Vagina (tissue), 2 donors: ENCODE measurements around the gene AP5B1. TPM values are rescaled to one million over a fixed set of nuclear protein-coding genes. Genes with fewer than 3 reads are reported as not detected.

Source experiments
- DNase-seq, 2 donors: peaks; one replicate each; pipeline ENCODE4 v3.0.0-alpha.2; 2017; ENCODE audit errors: extremely low spot score in 2 of 2
- H3K27ac ChIP-seq: fragments of 200-600 bp; sonication (generic); one replicate; pipeline ENCODE4 v1.5.1; 2019
- H3K27me3 ChIP-seq: fragments of 200-600 bp; sonication (generic); one replicate; pipeline ENCODE4 v1.5.1; 2019
- H3K36me3 ChIP-seq, 2 donors: fragments of 200-600 bp; sonication (generic); one replicate each; pipeline ENCODE4 v1.5.1; 2017 to 2019
- H3K4me1 ChIP-seq: fragments of 200-600 bp; sonication (generic); one replicate; pipeline ENCODE4 v1.5.1; 2019
- H3K4me3 ChIP-seq, 2 donors: fragments of 200-600 bp; sonication (generic); 1 replicate in 1 of 2; 2 replicates in 1 of 2; pipeline ENCODE4 v1.5.1; 2016 to 2019
- H3K9me3 ChIP-seq: fragments of 200-600 bp; sonication (generic); one replicate; pipeline ENCODE4 v1.5.1; 2019
- POLR2A ChIP-seq, 2 donors: fragments of 450-650 bp; IDR thresholded peaks; one replicate each; pipeline ENCODE4 v1.6.1; 2017; ENCODE audit warnings: antibody characterized with exemption in 2 of 2, mild to moderate bottlenecking in 2 of 2, moderate library complexity in 2 of 2
- POLR2AphosphoS5 ChIP-seq, 2 donors: sonication (generic); formaldehyde crosslinking; IDR thresholded peaks; one replicate each; pipeline ENCODE4 v1.9.0; 2017; ENCODE audit warnings: antibody characterized with exemption in 2 of 2, mild to moderate bottlenecking in 2 of 2, low read depth in 1 of 2; ENCODE audit not compliant: insufficient read depth in 1 of 2
- intact Hi-C: fragments of 100-400 bp; cut with DNase I; formaldehyde crosslinking; loops from one replicate; pipeline ENCODE4 v1.15.1; 2023
- total RNA-seq: library from RNA; depleted of rRNA; stranded (reverse); fragments of >200 nt; gene quantifications from one replicate; pipeline ENCODE4 v1.2.3, GENCODE V29; 2016
- TF ChIP-seq, protein P1 (sequence below), 3 experiments: fragments of 450-650 bp in 2 of 3; fragments of 200-600 bp in 1 of 3; sonication (generic) in 1 of 3; IDR thresholded peaks; one replicate each; pipeline ENCODE4 v1.5.1; 2017 to 2019; ENCODE audit warnings: antibody characterized with exemption in 3 of 3, mild to moderate bottlenecking in 2 of 3, moderate library complexity in 2 of 3

The AP5B1 gene
- total RNA-seq, 1 donor from 2014 or later, result 16.5 TPM

- no peaks in the 10 kb centered on the region for H3K27me3 ChIP-seq
- intact Hi-C loops, result no loop called here
- no peaks in the 10 kb centered on the region for H3K9me3 ChIP-seq
- no peak overlapping the region for H3K27ac ChIP-seq
- TF ChIP-seq POLR2AphosphoS5 (IDR thresholded peaks at IDR 0.05; ENCODE audit: insufficient read depth in 1 of 2, low read depth in 1 of 2) (no peak), POLR2A (IDR thresholded peaks at IDR 0.05) (no peak)
- TF ChIP-seq, protein P1, sequence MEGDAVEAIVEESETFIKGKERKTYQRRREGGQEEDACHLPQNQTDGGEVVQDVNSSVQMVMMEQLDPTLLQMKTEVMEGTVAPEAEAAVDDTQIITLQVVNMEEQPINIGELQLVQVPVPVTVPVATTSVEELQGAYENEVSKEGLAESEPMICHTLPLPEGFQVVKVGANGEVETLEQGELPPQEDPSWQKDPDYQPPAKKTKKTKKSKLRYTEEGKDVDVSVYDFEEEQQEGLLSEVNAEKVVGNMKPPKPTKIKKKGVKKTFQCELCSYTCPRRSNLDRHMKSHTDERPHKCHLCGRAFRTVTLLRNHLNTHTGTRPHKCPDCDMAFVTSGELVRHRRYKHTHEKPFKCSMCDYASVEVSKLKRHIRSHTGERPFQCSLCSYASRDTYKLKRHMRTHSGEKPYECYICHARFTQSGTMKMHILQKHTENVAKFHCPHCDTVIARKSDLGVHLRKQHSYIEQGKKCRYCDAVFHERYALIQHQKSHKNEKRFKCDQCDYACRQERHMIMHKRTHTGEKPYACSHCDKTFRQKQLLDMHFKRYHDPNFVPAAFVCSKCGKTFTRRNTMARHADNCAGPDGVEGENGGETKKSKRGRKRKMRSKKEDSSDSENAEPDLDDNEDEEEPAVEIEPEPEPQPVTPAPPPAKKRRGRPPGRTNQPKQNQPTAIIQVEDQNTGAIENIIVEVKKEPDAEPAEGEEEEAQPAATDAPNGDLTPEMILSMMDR (IDR thresholded peaks at IDR 0.05), result no peak
- DNase-seq, result no peak
- no peaks in the 10 kb centered on the region for H3K36me3 ChIP-seq
- H3K4me1 ChIP-seq, result peaks cover 21% of the 10 kb centered on the region
- no peak overlapping the region for H3K4me3 ChIP-seq
Observed at GRCh38 chr11:65794570-65795510, 14.1 kb upstream of the AP5B1 start.

DNA sequence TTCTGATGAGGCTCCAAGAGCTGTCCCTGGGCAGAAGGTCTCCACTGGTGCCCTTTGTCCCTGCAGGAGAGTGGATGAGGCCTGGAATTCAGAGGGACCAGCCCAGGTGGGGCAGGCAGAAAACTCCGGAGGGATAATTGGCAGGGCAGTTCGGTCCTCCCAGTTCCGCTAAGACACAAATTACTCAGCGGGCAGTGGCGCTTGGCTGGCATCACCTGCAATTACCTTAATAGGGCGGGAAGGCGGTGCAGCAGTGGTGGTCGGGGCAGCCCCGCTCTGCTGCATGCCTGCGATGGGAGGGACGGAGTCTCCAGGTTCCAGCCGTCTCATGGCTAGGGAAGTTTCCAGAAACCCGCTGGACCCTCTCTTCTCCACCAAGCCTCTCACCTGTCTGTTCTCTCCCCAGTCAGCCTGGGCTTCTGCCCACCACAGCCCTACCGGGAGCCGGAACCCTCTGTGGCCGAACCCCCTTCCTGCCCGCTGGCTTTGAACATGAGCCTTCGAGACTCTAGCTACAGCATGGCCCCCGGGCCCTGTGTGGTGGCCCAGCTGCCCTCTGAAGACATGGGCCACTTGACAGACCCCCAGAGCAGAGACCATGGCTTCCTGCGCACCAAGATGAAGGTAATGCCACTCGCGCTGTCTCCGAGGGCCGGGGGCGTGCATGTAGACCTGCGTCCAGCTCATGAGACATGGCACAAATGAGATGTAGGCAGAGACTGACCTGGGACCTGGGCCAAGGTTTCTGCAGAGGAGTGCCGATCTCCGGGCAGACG lies 13.0 kb upstream of the AP5B1 start:
- H3K27ac ChIP-seq, result no peak overlapping the region
- no peaks in the 10 kb centered on the region for H3K36me3 ChIP-seq
- H3K4me3 ChIP-seq, result no peak overlapping the region
- no peak for DNase-seq
- no peaks in the 10 kb centered on the region for H3K9me3 ChIP-seq
- peaks cover 21% of the 10 kb centered on the region for H3K4me1 ChIP-seq
- intact Hi-C loops, result no loop called here
- no peaks in the 10 kb centered on the region for H3K27me3 ChIP-seq
- TF ChIP-seq, protein P1 (IDR thresholded peaks at IDR 0.05), result no peak
- TF ChIP-seq POLR2A (IDR thresholded peaks at IDR 0.05) (no peak), POLR2AphosphoS5 (IDR thresholded peaks at IDR 0.05; ENCODE audit: insufficient read depth in 1 of 2, low read depth in 1 of 2) (no peak)

- intact Hi-C loops, result no loop called here
- DNase-seq, result no peak
- no peak overlapping the region for H3K4me3 ChIP-seq
- TF ChIP-seq POLR2AphosphoS5 (IDR thresholded peaks at IDR 0.05; ENCODE audit: insufficient read depth in 1 of 2, low read depth in 1 of 2), result peak in 1 of 2 donors; percentile 47
- TF ChIP-seq, protein P1 (IDR thresholded peaks at IDR 0.05), result no peak
- TF ChIP-seq POLR2A (IDR thresholded peaks at IDR 0.05), result no peak
- H3K36me3 ChIP-seq, result no peaks in the 10 kb centered on the region
- H3K4me1 ChIP-seq, result peaks cover 24% of the 10 kb centered on the region
- no peaks in the 10 kb centered on the region for H3K9me3 ChIP-seq
- no peak overlapping the region for H3K27ac ChIP-seq
- no peaks in the 10 kb centered on the region for H3K27me3 ChIP-seq
Observed at GRCh38 chr11:65793144-65793581, 12.4 kb upstream of the AP5B1 start.

DNA sequence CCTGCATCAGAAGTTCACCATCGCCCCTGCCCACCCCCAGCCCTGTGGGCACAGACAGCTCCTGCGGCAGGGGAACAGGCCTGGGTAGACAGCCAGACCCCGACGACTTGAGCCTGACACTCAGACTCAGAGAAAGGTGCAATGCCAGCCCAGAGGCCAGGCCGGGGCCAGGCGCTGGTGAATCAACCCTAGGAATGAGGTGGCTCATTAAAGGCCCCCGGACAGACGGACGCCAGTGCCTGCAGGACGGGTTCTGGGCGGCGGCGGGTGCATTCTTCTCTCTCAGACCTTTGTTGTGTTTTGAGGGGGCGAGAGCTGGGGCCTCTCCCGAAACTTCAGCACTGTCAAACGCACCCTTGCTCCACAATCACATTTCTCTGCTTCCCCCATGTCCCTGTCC lies 11.7 kb upstream of the AP5B1 start:
- intact Hi-C loops, result no loop called here
- no peak for DNase-seq
- no peaks in the 10 kb centered on the region for H3K9me3 ChIP-seq
- no peaks in the 10 kb centered on the region for H3K36me3 ChIP-seq
- no peaks in the 10 kb centered on the region for H3K27me3 ChIP-seq
- H3K4me1 ChIP-seq, result peaks cover 31% of the 10 kb centered on the region
- H3K27ac ChIP-seq, result no peak overlapping the region
- peak overlapping the region in 1 of 2 donors; percentile 4 for H3K4me3 ChIP-seq
- TF ChIP-seq POLR2AphosphoS5 (IDR thresholded peaks at IDR 0.05; ENCODE audit: insufficient read depth in 1 of 2, low read depth in 1 of 2) (no peak), POLR2A (IDR thresholded peaks at IDR 0.05) (no peak)
- TF ChIP-seq, protein P1 (IDR thresholded peaks at IDR 0.05), result no peak
